PFSK-1 (cell line): ENCODE results near the gene RTN1.

Source experiments
- FOXP2 ChIP-seq: optimal IDR thresholded peaks from 2 replicates; pipeline ENCODE3; 2011; ENCODE audit warnings: borderline replicate concordance, control low read depth, inconsistent platforms; ENCODE audit not compliant: insufficient read depth; ENCODE audit errors: extremely low read length, extremely low read depth
- POLR2AphosphoS5 ChIP-seq: IDR thresholded peaks from 2 replicates; pipeline ENCODE4 v1.6.1; 2012; ENCODE audit warnings: low read depth, mild to moderate bottlenecking, control low read depth, low read length, moderate library complexity
- REST ChIP-seq, 2 experiments: IDR thresholded peaks; 2 replicates each; pipeline versions ENCODE4 v1.6.1 to v1.8.0; 2011 to 2012; ENCODE audit warnings: low read depth in 2 of 2, low read length in 2 of 2, control low read depth in 1 of 2, inconsistent platforms in 1 of 2, mild to moderate bottlenecking in 1 of 2, moderate library complexity in 1 of 2; ENCODE audit not compliant: insufficient read depth in 1 of 2
- SIN3A ChIP-seq: IDR thresholded peaks from 2 replicates; pipeline ENCODE4 v1.6.1; 2012; ENCODE audit warnings: mild to moderate bottlenecking, low read length, moderate library complexity, borderline replicate concordance; ENCODE audit not compliant: insufficient read depth
- TAF1 ChIP-seq: IDR thresholded peaks from 2 replicates; pipeline ENCODE4 v1.6.1; 2012; ENCODE audit warnings: low read length, control low read depth, borderline replicate concordance; ENCODE audit not compliant: insufficient read depth

Gene RTN1

GRCh38 chr14:59570122-59570521, 300.5 kb downstream of the RTN1 start:
- no peak for TF ChIP-seq FOXP2
- TF ChIP-seq REST (IDR thresholded peaks at IDR 0.05; ENCODE audit: insufficient read depth in 1 of 2, low read depth in 2 of 2, low read length in 2 of 2): no peak
- no peak for TF ChIP-seq SIN3A
- no peak for TF ChIP-seq TAF1
- TF ChIP-seq POLR2AphosphoS5: no peak

- TF ChIP-seq TAF1: no peak
- TF ChIP-seq FOXP2: no peak
- TF ChIP-seq SIN3A: no peak
- no peak for TF ChIP-seq POLR2AphosphoS5
- no peak for TF ChIP-seq REST (IDR thresholded peaks at IDR 0.05; ENCODE audit: insufficient read depth in 1 of 2, low read depth in 2 of 2, low read length in 2 of 2)
Measured at GRCh38 chr14:59566725-59567124, 303.9 kb downstream of the RTN1 start.

- TF ChIP-seq SIN3A (no peak), TAF1 (no peak), POLR2AphosphoS5 (no peak), FOXP2 (no peak), REST (IDR thresholded peaks at IDR 0.05; ENCODE audit: insufficient read depth in 1 of 2, low read depth in 2 of 2, low read length in 2 of 2) (no peak)
Measured at GRCh38 chr14:59566296-59566695, 304.3 kb downstream of the RTN1 start.

GRCh38 chr14:59565087-59565486, 305.5 kb downstream of the RTN1 start:
- no peak for TF ChIP-seq REST (IDR thresholded peaks at IDR 0.05; ENCODE audit: insufficient read depth in 1 of 2, low read depth in 2 of 2, low read length in 2 of 2)
- no peak for TF ChIP-seq SIN3A
- no peak for TF ChIP-seq POLR2AphosphoS5
- TF ChIP-seq FOXP2: no peak
- no peak for TF ChIP-seq TAF1

- TF ChIP-seq REST (IDR thresholded peaks at IDR 0.05; ENCODE audit: insufficient read depth in 1 of 2, low read depth in 2 of 2, low read length in 2 of 2): no peak
- TF ChIP-seq SIN3A: no peak
- TF ChIP-seq FOXP2: no peak
- TF ChIP-seq POLR2AphosphoS5: no peak
- no peak for TF ChIP-seq TAF1
Measured at GRCh38 chr14:59564366-59564765, 306.2 kb downstream of the RTN1 start.
